ENCODE results near the gene ANKRD36B.
"Not testable (repeated sequence)": the region's sequence is repeated elsewhere in the genome, so short reads cannot be mapped to it uniquely, and the experiment has no call there.

ANKRD36B gene

DNA sequence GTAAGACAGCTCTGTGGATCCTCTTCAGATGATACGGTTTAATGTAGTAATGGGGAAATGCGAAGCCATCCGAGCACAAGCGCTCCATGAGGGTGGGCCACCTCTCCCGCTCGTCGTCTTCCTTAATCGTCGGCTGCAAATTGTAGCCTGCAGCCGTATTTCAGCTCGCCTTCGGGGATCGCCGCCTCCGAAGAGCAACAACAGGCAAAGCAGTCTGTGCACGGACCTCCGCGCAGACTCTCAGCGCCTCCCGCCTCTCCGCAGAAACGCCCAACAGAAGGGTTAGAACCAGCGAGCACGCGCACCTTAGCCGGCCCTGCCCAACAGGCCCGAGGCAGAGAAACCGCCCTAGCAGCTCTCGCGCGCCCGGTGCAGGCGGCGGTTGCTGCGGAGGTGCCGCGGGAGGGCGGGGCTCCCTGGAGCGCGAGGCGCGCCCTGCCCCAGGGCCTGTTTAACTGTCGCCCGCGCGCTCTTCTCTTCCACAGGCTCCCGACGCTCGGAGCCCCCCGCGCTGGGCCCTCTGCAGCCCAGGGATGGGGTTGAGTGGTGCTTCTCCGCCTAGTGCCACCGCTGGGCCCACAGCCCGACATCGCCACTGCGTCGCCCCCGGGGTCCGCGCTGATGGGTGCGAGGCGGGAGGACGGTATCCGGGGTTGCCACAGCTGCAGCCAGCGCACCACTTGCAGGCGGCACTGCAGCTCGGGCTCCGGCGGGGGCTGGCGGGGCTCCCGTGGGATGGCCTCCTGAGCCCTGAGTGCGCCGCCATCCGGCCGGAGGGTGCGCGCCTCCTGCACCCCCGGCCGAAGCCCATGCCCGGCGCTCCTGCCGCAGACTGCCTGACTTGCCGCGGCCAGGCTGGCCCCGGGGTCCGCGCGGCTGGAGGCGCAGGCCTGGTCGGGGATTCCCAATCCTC is at the start of gene ANKRD36B:
Gene ANKRD36B, minus strand, starts transcription at position 280 of the 913 bp plus-strand sequence. Its CDS starts 192 bp downstream, at position 88.
- DNase-seq (ENCODE audit: low read depth) = peak; percentile 20

DNA sequence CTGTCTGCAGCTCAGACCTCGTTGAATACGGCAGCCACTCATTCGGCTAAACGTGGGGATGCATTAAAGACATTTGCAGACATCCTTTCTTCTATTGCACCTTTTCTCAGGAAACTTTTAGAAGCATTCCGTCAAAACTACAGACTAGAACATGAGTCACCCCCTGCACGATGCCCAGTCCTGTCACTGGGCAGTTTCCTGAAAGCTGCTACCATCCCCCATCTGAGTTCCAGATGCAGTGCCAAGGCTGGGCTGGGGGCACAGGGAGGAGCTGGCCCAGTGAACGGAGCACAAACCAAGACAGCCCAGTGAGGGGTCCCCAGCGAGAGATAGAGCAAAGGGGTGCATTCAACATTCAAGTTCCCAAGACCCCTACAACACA is 36.4 kb upstream of the ANKRD36B start:
- not testable (repeated sequence) for DNase-seq (ENCODE audit: low read depth)

DNA sequence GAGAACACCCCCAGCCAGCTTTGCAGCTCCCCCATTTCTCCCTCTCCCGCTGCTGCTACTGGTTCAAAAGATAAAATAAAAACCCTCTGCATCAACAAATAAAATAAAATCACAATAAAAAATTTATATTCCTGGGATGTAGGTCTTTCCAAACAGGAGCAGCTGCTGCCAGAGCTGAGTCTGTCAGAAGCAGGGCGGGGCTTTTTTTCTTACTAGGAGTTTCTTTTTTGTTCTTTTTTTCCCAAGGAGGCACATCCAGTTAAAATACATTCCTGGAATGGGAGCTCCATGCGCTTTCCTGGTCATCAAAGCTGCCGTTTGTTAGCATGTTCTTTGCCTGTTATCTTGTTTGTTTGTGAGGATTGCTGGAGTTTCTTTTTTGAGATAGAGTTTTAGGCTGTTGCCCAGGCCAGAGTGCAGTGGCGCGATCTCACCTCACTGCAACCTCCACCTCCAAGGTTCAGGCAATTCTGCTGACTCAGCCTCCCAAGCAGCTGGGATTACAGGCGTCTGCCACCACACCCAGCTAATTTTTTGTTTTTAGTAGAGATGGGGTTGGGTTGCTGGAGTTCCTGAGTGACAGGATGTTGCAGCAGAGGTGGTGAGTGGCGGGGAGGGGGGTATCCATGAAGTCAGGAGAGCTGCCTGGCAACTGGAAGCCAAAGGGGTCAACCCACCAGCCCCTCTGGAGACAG is 35.8 kb upstream of the ANKRD36B start:
- not testable (repeated sequence) for DNase-seq (ENCODE audit: low read depth)

DNA sequence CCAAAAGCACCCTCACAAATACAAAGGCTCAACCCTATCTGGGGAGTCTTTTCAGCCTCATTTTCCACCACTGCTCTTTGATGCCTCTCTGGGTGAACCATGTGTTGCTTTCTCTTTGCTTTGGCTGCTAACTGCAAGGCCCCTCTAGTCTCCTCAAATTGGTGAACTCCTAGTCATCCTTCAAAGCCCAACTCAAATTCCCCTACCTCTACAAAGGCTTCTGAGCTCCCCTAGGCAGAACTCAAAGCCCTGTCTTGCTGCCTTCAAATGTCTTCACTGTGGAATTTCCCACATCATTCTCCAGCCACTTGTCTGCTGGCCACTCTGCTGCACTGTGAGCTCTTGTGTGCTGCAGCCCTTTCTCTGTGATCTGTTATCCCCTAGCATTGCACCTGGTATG is 33.3 kb upstream of the ANKRD36B start:
- not testable (repeated sequence) for DNase-seq (ENCODE audit: low read depth)

DNA sequence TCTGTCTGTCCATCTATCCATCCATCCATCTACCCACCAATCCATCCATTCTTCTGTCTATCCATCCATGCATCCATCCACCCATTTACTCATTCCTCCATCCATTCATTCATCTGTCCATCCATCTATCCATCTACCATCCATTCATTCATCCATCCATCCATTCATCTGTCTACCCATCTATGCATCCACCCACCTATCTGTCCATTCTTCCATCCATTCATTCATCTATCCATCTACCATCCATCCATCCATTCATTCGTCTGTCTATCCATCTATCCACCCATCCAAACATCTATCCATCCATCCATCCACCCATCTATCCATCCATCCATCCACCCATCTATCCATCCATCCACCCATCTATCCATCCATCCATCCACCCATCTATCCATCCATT is 30.8 kb upstream of the ANKRD36B start:
- DNase-seq (ENCODE audit: low read depth) = not testable (repeated sequence)

DNA sequence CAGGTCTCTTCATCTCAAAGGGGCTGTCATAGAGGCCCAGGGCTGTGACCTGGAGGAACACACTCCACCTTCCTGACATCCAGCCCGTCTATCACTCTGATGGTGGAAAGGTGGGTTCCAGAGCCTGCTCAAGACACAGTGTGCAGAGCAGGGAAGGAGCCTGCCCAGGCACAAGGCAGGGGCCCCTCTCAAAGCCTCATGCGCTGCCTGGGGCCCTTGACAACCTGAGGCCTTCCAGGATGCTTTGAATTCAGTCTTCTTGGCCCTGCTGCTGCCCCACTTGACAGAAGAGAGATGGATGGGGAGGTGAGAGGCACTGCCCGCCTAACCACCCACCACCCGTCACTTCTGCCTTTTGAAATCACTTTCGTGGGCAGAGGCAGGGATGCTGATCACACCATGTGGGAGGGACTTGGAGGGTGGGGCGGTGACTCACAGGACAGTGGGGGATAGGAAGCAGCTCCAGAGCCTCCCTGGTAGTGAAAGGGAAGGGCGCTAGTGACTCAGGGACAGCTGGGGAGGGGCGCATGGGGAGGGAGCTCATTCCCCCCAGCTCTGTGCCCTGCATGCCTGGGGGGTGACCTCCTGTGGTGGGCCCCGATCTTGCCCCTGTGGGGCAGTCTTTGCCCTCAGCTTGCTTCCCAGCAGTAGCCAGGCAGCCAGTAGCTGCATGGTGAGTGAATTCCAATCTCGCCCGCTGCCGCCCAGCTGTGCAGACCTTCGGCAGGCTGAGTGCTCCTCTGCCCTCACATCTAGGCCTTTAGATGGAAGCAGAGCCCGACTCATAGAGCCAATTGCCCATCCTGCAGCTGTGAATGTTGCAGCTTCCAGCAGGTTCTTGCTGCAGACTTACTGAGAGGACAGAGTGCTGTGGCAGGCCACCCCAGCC is 29.5 kb upstream of the ANKRD36B start:
- DNase-seq (ENCODE audit: low read depth) = not testable (repeated sequence)

DNA sequence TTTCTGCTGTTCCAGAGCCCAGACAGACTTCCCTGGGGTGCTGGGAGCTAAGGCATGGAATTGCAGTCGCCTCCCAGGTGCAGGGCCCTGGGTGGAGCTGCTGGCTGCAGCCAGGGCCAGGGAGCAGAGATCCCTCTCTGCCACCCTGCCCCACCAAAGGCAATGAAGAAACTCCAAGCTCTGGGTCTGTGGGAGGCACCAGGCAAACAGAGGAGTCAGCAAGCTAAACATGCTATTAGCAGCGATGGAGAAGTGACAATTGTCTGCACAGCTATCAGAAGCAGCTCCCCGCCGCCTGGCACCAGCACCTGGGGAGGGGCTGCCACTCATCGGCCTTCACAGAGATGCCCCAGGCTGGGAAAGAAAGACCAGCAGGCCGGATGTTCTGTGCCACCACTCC is 28.2 kb upstream of the ANKRD36B start:
- no peak for DNase-seq (ENCODE audit: low read depth)

DNA sequence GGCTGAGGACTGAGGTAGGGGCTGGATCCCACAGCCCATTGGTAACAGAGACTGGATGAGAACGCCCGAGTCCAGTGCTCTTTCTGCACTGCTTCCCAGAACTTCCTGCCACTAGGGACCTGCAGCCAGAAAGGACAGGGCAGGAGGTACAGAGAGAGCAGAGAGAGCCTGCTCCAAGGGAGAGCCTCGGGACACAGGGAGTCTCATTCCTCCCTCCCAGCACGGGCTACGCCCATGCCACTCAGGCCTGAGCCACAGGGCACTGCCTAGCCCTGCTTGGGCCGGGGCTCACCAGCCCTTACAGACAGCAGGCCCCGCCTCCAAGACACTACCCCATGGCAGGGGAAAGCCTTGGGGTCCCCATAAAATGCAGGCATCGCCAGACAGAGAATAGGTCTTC is 26.1 kb upstream of the ANKRD36B start:
- DNase-seq (ENCODE audit: low read depth) = not testable (repeated sequence)

DNA sequence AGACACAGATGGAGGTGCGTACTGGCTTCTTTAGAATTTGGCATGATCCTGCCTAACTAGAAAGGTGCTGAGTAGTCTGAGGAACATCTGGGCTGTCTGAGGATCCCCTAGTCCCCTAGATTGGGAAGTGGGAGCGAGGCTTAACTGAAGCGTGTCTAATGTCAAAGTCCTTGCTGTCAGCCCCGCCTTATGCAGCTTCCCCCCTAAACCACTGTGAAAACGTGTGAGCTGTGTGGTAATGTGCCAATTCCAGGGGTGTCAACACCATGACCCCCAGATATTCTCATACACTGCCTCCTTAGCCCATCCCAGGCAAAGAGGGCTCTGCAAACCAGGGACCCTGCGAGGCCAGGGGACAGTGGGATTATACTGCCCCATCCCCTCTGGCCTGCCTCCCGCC is 22.2 kb upstream of the ANKRD36B start:
- not testable (repeated sequence) for DNase-seq (ENCODE audit: low read depth)

DNA sequence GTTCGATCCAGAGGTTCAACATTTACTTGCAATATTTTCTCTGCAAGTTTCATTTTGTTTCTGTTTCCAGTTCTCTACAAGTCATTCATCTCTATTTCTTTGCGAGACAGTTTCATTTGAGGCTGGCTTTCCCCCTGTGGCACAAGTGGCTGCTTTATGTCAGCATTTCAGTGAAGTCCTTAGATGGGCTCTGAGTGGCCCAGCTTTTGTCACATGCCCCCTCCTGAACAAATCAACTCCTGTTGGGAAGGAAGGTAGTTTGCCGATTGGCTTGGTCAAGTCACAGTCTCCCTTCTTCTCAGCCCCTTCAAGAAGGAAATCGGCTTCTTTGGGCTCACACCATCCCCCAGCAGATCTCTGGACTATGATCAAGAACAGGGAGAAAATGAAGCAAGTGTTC is 19.1 kb upstream of the ANKRD36B start:
- not testable (repeated sequence) for DNase-seq (ENCODE audit: low read depth)

DNA sequence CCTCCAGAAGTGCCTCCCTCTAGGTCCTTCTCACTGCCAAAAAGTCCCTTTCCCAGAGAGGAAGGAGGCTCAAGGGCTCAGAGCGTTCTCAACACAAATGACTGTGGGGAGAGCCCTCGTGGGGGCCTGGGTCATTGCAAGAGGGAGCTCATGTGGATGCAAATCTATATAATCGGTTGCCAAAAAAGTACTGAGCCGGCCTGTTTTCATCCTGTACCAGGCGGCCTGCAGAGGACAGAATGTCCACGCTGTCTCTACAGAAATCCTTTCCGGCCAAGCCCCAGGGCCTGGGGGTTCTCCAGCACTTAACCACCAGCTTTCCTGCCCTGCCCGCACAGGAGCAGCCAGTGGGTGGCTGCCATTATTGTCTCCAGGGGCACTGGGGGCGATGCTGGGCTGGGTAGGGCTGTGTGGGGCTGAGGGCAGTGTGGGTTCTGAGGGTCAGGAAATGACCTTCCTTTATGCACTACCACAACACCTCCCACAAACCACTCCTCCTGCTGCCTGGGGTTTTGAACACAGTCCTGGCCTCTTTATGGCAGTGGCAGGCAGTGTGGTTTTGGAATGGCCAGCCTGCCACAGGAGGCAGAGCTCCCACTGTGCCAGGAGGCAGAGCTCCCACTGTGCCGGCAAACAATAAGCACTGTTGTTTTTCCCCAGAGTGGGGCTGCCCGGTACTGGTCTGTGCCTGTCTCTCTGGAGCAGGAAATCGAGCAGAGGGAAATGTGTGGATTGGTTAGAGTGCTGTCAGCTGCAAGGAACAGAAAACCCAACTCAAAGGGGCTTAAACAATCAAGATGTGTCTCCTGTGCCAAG is 16.1 kb upstream of the ANKRD36B start:
- DNase-seq (ENCODE audit: low read depth) = not testable (repeated sequence)

DNA sequence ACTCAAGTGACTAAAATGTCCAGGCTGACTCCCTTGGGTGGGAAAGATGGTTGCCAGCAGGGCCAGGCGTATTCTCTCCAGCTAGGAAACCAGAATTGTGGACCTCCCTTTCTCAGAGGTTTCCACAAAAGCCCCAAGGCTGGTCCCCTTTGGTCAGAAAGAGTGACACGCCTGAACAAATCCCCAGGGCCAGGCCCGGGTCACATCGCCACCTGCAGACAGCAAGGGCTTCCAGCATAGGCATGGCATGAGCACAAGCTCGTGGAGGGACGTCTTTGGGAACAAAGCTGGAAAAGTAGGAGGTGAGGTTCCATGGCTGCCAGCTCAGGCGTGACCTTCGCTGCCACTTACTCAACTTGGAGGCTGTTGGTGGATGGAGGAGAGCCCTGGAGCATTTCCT is 15.4 kb upstream of the ANKRD36B start:
- DNase-seq (ENCODE audit: low read depth) = not testable (repeated sequence)

DNA sequence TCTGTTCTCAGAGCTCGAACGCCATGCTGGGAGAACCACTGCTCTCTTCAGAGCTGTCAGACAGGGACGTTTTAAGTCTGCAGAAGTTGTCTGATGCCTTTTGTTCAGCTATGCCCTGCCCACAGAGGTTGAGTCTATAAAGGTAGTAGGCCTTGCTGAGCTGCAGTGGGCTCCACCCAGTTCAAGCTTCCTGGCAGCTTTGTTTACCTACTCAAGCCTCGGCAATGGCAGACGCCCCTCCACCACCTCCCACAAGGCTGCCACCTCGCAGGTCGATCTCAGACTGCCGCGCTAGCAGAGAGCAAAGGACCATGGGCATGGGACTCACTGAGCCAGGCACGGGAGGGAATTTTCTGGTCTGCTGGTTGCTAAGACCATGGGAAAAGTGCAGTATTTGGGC is 11.9 kb upstream of the ANKRD36B start:
- DNase-seq (ENCODE audit: low read depth) = not testable (repeated sequence)

DNA sequence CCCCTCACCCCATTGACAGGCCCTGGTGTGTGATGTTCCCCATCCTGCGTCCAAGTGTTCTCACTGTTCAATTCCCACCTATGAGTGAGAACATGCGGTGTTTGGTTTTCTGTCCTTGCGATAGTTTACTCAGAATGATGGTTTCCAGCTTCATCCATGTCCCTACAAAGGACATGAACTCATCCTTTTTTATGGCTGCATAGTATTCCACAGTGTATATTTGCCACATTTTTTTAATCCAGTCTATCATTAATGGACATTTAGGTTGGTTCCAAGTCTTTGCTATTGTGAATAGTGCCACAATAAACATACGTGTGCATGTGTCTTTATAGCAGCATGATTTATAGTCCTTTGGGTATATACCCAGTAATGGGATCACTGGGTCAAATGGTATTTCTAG is 6.5 kb upstream of the ANKRD36B start:
- not testable (repeated sequence) for DNase-seq (ENCODE audit: low read depth)

DNA sequence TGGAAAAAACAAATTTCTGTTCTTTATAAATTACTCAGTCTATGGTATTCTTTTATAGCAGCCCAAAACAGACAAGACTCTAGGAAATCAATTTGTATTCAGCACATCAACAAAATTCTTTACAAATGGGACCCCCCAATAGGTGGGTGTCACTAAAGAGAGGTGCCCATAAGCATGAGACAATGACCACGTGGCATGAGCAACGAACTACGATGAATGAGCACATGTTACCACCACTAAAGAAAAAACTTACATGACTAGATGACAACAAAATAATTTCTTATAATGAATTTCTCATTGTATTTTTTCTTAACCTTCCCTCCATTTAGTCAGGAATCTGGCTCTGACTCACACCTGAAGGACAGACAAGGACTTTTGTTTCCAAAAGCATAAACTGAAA is 3.8 kb upstream of the ANKRD36B start:
- DNase-seq (ENCODE audit: low read depth) = not testable (repeated sequence)

DNA sequence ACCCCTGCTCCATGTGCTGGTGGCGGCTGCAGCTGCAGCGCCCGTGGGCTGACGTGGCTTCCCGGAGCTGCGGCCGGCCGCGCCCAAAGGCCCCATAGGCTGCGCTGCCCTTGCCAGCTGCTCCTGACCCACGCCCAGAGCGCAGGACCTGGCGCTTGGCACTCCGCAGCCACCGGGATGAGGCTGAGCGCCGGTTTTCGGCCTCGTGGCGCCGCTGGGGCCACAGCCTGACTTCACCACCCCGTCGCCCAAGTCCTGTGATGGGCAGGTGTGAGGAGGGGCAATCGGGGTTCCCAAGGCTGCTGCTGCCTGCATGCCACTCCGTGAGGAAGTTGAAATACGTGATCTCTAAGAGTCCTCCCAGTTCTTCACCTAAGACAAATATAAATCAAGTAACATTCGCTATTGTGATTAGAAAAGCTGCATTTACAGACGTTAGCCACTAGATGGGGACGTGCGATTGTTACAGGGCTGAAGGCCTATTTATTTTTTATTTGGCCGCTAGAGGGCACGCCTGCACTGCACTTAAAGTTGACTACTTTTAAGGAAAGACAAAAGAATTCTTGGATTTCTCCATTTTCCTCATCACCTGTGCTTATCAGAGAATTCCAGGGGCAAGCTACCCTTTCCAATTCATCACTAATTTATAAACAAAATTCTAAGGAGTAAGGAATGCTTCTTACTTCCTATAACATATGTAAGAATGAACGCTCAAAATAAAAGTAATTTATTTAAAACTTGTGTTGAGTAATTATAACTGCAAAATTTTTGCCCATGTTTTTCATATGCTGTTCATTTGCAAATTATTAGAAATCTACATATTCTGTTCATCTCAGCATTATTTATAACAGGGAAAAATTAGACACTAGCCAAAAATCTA is 1.1 kb upstream of the ANKRD36B start:
- peak; percentile 49 for DNase-seq (ENCODE audit: low read depth)

DNA sequence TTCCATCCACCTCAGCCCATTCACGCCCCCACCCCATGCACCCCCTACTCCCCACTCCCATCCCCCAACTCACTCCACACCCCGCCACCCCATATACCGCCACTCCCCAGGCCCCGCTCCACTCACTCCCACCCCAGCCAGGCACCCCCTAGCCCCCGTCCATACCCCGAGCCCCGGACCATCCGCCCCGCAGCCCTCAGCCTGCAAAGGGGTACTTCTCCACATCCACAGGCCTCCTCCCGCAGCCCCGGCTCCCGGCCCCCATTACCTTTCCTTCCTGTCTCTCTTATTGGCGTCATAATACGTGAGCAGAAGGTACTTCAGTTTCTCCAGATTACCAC is 450 bp downstream of the ANKRD36B start:
- not testable (repeated sequence) for DNase-seq (ENCODE audit: low read depth)

DNA sequence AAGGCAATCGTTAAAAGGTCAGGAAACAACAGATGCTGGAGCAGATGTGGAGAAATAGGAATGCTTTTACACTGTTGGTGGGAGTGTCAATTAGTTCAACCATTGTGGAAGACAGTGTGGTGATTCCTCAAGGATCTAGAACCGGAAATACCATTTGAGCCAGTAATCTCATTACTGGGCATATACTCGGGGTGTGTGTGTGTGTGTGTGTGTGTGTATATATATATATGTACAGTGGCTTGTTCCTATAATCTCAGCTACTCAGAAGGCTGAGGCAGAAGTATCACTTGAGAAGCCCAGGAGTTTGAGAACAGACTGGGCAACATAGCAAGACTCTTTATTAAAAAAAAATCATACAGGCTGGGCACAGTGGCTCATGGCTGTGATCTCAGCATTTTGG is 24.0 kb downstream of the ANKRD36B start:
- not testable (repeated sequence) for DNase-seq (ENCODE audit: low read depth)

DNA sequence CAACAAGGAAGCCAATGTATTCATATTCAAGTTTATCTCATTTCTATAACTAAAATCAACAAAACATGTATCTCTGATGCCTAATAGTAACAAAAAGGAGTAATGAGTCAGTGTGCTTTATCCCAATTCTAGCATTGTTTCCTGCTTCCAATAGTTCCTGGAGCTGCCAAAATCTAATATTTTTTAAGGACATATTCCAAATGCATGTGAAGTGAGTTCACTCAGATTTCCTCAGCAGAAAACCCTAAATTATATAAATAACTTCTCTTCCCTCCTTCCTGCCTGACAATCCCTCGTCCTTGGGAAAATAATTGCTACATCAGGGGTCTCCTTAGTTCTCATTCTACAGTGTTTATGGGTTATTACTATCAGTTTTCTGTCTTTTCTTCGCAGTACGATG is 37.3 kb downstream of the ANKRD36B start:
- not testable (repeated sequence) for DNase-seq (ENCODE audit: low read depth)

DNA sequence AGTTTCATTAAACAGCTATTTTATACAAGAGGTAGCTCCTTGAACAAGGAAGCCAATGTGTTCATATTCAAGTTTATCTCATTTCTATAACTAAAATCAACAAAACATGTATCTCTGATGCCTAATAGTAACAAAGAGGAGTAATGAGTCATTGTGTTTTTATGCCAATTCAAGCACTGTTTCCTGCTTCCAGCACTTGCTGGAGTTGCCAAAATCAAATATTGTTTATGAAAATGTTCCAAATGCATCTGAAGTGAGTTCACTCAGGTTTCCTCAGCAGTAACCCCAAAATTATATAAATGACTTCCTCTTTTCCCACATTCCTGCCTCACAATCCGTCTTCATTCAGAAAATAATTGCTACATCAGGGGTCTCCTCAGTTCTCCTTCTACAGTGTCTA is 39.2 kb downstream of the ANKRD36B start:
- not testable (repeated sequence) for DNase-seq (ENCODE audit: low read depth)

All from stimulated activated CD8-positive, alpha-beta memory T cell treated with anti-CD3 and anti-CD28 coated beads, Interleukin-15, amount 100 ng/mL, for 1 hour (primary cell).